Measurements from ENCODE around the gene STX4.

The STX4 gene

GRCh38 chr16:31036691-31037090 is 3.3 kb downstream of the STX4 start (continued):
- TF ChIP-seq, protein P1, sequence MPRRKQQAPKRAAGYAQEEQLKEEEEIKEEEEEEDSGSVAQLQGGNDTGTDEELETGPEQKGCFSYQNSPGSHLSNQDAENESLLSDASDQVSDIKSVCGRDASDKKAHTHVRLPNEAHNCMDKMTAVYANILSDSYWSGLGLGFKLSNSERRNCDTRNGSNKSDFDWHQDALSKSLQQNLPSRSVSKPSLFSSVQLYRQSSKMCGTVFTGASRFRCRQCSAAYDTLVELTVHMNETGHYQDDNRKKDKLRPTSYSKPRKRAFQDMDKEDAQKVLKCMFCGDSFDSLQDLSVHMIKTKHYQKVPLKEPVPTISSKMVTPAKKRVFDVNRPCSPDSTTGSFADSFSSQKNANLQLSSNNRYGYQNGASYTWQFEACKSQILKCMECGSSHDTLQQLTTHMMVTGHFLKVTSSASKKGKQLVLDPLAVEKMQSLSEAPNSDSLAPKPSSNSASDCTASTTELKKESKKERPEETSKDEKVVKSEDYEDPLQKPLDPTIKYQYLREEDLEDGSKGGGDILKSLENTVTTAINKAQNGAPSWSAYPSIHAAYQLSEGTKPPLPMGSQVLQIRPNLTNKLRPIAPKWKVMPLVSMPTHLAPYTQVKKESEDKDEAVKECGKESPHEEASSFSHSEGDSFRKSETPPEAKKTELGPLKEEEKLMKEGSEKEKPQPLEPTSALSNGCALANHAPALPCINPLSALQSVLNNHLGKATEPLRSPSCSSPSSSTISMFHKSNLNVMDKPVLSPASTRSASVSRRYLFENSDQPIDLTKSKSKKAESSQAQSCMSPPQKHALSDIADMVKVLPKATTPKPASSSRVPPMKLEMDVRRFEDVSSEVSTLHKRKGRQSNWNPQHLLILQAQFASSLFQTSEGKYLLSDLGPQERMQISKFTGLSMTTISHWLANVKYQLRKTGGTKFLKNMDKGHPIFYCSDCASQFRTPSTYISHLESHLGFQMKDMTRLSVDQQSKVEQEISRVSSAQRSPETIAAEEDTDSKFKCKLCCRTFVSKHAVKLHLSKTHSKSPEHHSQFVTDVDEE (CRISPR knock-in tag; IDR thresholded peaks at IDR 0.05): no peak
- TF ChIP-seq ZFP30 (CRISPR knock-in tag; IDR thresholded peaks at IDR 0.05): no peak

GRCh38 chr16:31038993-31039392 is 5.6 kb downstream of the STX4 start:
- no peak for ATAC-seq
- no peak for TF ChIP-seq ZNF565 (CRISPR knock-in tag; conservative IDR thresholded peaks at IDR 0.05; ENCODE audit: low read depth)
- TF ChIP-seq RARB (CRISPR knock-in tag; IDR thresholded peaks at IDR 0.05): no peak
- no peak for TF ChIP-seq PPARA (CRISPR knock-in tag; IDR thresholded peaks at IDR 0.05; ENCODE audit: borderline replicate concordance)
- no peak for TF ChIP-seq ZNF70 (CRISPR knock-in tag; IDR thresholded peaks at IDR 0.05)
- no peak for TF ChIP-seq CSDC2 (CRISPR knock-in tag; IDR thresholded peaks at IDR 0.05)
- TF ChIP-seq POU6F1 (CRISPR knock-in tag; IDR thresholded peaks at IDR 0.05; ENCODE audit: borderline replicate concordance, low read depth): no peak
- TF ChIP-seq TOX (CRISPR knock-in tag; IDR thresholded peaks at IDR 0.05; ENCODE audit: borderline replicate concordance): no peak
- no peak for TF ChIP-seq GLIS3 (CRISPR knock-in tag; IDR thresholded peaks at IDR 0.05)
- no peak for TF ChIP-seq ESRRG (CRISPR knock-in tag; IDR thresholded peaks at IDR 0.05)
- no peak for TF ChIP-seq ISL1 (CRISPR knock-in tag; IDR thresholded peaks at IDR 0.05)
- no peak for TF ChIP-seq ZC3H10 (CRISPR knock-in tag; IDR thresholded peaks at IDR 0.05)
- TF ChIP-seq CREB5 (CRISPR knock-in tag; IDR thresholded peaks at IDR 0.05; ENCODE audit: low read depth): no peak
- no peak for TF ChIP-seq ZNF8 (CRISPR knock-in tag; IDR thresholded peaks at IDR 0.05)
- no peak for TF ChIP-seq ZFP3 (CRISPR knock-in tag; IDR thresholded peaks at IDR 0.05)
- TF ChIP-seq, protein P2, sequence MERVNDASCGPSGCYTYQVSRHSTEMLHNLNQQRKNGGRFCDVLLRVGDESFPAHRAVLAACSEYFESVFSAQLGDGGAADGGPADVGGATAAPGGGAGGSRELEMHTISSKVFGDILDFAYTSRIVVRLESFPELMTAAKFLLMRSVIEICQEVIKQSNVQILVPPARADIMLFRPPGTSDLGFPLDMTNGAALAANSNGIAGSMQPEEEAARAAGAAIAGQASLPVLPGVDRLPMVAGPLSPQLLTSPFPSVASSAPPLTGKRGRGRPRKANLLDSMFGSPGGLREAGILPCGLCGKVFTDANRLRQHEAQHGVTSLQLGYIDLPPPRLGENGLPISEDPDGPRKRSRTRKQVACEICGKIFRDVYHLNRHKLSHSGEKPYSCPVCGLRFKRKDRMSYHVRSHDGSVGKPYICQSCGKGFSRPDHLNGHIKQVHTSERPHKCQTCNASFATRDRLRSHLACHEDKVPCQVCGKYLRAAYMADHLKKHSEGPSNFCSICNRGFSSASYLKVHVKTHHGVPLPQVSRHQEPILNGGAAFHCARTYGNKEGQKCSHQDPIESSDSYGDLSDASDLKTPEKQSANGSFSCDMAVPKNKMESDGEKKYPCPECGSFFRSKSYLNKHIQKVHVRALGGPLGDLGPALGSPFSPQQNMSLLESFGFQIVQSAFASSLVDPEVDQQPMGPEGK (CRISPR knock-in tag; IDR thresholded peaks at IDR 0.05; ENCODE audit: borderline replicate concordance): no peak
- TF ChIP-seq ARNTL (CRISPR knock-in tag; IDR thresholded peaks at IDR 0.05; ENCODE audit: borderline replicate concordance, low read depth): no peak
- TF ChIP-seq TCF4 (CRISPR knock-in tag; IDR thresholded peaks at IDR 0.05; ENCODE audit: borderline replicate concordance): no peak
- no peak for TF ChIP-seq ZFP30 (CRISPR knock-in tag; IDR thresholded peaks at IDR 0.05)
- TF ChIP-seq, protein P3, sequence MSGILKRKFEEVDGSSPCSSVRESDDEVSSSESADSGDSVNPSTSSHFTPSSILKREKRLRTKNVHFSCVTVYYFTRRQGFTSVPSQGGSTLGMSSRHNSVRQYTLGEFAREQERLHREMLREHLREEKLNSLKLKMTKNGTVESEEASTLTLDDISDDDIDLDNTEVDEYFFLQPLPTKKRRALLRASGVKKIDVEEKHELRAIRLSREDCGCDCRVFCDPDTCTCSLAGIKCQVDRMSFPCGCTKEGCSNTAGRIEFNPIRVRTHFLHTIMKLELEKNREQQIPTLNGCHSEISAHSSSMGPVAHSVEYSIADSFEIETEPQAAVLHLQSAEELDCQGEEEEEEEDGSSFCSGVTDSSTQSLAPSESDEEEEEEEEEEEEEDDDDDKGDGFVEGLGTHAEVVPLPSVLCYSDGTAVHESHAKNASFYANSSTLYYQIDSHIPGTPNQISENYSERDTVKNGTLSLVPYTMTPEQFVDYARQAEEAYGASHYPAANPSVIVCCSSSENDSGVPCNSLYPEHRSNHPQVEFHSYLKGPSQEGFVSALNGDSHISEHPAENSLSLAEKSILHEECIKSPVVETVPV (CRISPR knock-in tag; IDR thresholded peaks at IDR 0.05): no peak
- TF ChIP-seq, protein P1 (CRISPR knock-in tag; IDR thresholded peaks at IDR 0.05): no peak
